ENCODE data around the gene SLC24A5. TPM values are rescaled to one million over a fixed set of nuclear protein-coding genes. Genes with fewer than 3 reads are reported as not detected.

SLC24A5 gene
- total RNA-seq, 4 donors from 2014 or later = not detected

DNA sequence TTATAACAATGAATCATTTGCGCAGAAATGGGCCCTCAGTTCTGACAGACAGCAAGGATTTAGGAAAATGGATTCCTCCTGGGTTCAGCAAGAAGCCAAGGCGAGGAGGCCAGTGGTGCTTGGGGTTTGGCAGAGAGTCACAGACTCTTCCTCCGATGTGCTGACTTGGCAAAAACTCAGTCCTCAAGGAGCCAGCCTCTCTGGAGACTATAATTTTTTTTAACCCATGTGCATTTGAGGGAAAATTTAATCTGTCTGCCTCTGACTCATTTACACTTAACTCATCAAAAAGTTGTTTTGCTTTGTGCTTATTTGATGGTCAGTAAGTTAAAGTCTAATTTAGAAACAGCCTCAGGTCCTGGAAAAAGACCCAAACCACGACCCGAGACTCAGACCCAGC, 34.2 kb upstream of the SLC24A5 start:
- H3K4me1 ChIP-seq = peaks cover 0 to 5% (median 3%) of the 10 kb centered on the region in 4 donors
- H3K27me3 ChIP-seq = no peaks in the 10 kb centered on the region
- intact Hi-C loops (cut with DNase I; ENCODE audit: low total_unique reads) (no loop called here), in situ Hi-C loops (cut with MboI; ENCODE audit: low pct_ligation_motif_present in 1 of 4, low pct_unique_long_range_greater_than_20kb in 1 of 4, low sequenced_read_pairs in 3 of 4) (no loop called here)
- TF ChIP-seq POLR2A (IDR thresholded peaks at IDR 0.05) (no peak), EP300 (IDR thresholded peaks at IDR 0.05; ENCODE audit: low read depth) (no peak), POLR2AphosphoS5 (IDR thresholded peaks at IDR 0.05) (no peak)
- TF ChIP-seq, protein P1, sequence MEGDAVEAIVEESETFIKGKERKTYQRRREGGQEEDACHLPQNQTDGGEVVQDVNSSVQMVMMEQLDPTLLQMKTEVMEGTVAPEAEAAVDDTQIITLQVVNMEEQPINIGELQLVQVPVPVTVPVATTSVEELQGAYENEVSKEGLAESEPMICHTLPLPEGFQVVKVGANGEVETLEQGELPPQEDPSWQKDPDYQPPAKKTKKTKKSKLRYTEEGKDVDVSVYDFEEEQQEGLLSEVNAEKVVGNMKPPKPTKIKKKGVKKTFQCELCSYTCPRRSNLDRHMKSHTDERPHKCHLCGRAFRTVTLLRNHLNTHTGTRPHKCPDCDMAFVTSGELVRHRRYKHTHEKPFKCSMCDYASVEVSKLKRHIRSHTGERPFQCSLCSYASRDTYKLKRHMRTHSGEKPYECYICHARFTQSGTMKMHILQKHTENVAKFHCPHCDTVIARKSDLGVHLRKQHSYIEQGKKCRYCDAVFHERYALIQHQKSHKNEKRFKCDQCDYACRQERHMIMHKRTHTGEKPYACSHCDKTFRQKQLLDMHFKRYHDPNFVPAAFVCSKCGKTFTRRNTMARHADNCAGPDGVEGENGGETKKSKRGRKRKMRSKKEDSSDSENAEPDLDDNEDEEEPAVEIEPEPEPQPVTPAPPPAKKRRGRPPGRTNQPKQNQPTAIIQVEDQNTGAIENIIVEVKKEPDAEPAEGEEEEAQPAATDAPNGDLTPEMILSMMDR (IDR thresholded peaks at IDR 0.05) = no peak
- H3K4me3 ChIP-seq = no peak overlapping the region
- H3K9me3 ChIP-seq = no peaks in the 10 kb centered on the region
- no peak for DNase-seq
- H3K36me3 ChIP-seq = no peaks in the 10 kb centered on the region
- H3K27ac ChIP-seq = no peak overlapping the region
- 52 to 71% methylated on average over 5 of the region's 5 CpGs for WGBS, 2 donors (ENCODE audit: low coverage in 1 of 2)

GRCh38 chr15:48087844-48088243, 32.9 kb upstream of the SLC24A5 start:
- in situ Hi-C loops (cut with MboI; ENCODE audit: low pct_ligation_motif_present in 1 of 4, low pct_unique_long_range_greater_than_20kb in 1 of 4, low sequenced_read_pairs in 3 of 4) (no loop called here), intact Hi-C loops (cut with DNase I; ENCODE audit: low total_unique reads) (no loop called here)
- TF ChIP-seq POLR2AphosphoS5 (IDR thresholded peaks at IDR 0.05) = no peak
- TF ChIP-seq POLR2A (IDR thresholded peaks at IDR 0.05) = no peak
- TF ChIP-seq, protein P1 (IDR thresholded peaks at IDR 0.05) = no peak
- no peak for TF ChIP-seq EP300 (IDR thresholded peaks at IDR 0.05; ENCODE audit: low read depth)
- Histone ChIP-seq H3K9me3 (no peaks in the 10 kb centered on the region), H3K27ac (no peak overlapping the region), H3K27me3 (no peaks in the 10 kb centered on the region), H3K4me1 (peaks cover 0 to 5% (median 3%) of the 10 kb centered on the region in 4 donors), H3K4me3 (no peak overlapping the region), H3K36me3 (no peaks in the 10 kb centered on the region)
- WGBS, 2 donors (ENCODE audit: low coverage in 1 of 2) = 79% methylated on average over 3 of the region's 3 CpGs; no CpG with 5 or more reads in 1 of the 2 donors
- DNase-seq = no peak

GRCh38 chr15:48089702-48090101, 31.1 kb upstream of the SLC24A5 start:
- WGBS, 2 donors (ENCODE audit: low coverage in 1 of 2) = 30% methylated on average over 6 of the region's 6 CpGs; no CpG with 5 or more reads in 1 of the 2 donors
- no peak for DNase-seq
- Histone ChIP-seq H3K27ac (no peak overlapping the region), H3K4me3 (no peak overlapping the region), H3K27me3 (no peaks in the 10 kb centered on the region), H3K9me3 (no peaks in the 10 kb centered on the region), H3K4me1 (peaks cover 0 to 5% (median 3%) of the 10 kb centered on the region in 4 donors), H3K36me3 (no peaks in the 10 kb centered on the region)
- intact Hi-C loops (cut with DNase I; ENCODE audit: low total_unique reads) (no loop called here), in situ Hi-C loops (cut with MboI; ENCODE audit: low pct_ligation_motif_present in 1 of 4, low pct_unique_long_range_greater_than_20kb in 1 of 4, low sequenced_read_pairs in 3 of 4) (no loop called here)
- no peak for TF ChIP-seq POLR2A (IDR thresholded peaks at IDR 0.05)
- TF ChIP-seq, protein P1 (IDR thresholded peaks at IDR 0.05) = no peak
- TF ChIP-seq POLR2AphosphoS5 (IDR thresholded peaks at IDR 0.05) = no peak
- no peak for TF ChIP-seq EP300 (IDR thresholded peaks at IDR 0.05; ENCODE audit: low read depth)

GRCh38 chr15:48090115-48090514, 30.7 kb upstream of the SLC24A5 start:
- TF ChIP-seq EP300 (IDR thresholded peaks at IDR 0.05; ENCODE audit: low read depth) = no peak
- no peak for TF ChIP-seq POLR2AphosphoS5 (IDR thresholded peaks at IDR 0.05)
- TF ChIP-seq, protein P1 (IDR thresholded peaks at IDR 0.05) = no peak
- no peak for TF ChIP-seq POLR2A (IDR thresholded peaks at IDR 0.05)
- Histone ChIP-seq H3K27me3 (no peaks in the 10 kb centered on the region), H3K4me3 (no peak overlapping the region), H3K4me1 (peaks cover 0 to 5% (median 3%) of the 10 kb centered on the region in 4 donors), H3K27ac (no peak overlapping the region), H3K36me3 (no peaks in the 10 kb centered on the region), H3K9me3 (no peaks in the 10 kb centered on the region)
- intact Hi-C loops (cut with DNase I; ENCODE audit: low total_unique reads) = no loop called here
- 25 to 28% methylated on average over 1 to 2 of the region's 2 CpGs for WGBS, 2 donors (ENCODE audit: low coverage in 1 of 2)
- peak; percentile 15 for DNase-seq
- in situ Hi-C loops (cut with MboI; ENCODE audit: low pct_ligation_motif_present in 1 of 4, low pct_unique_long_range_greater_than_20kb in 1 of 4, low sequenced_read_pairs in 3 of 4) = no loop called here

Measured in transverse colon (tissue), 4 donors.